NCI-H1092 treated with DMSO at 0.1 percent for 48 hours (cell line): Measurements from ENCODE around the gene HOXD11.

Experiments used
- DNase-seq: peaks from one replicate; lab custom pipeline; 2025; lab: John Stamatoyannopoulos, UW

The HOXD11 gene

GRCh38 chr2:176148751-176149421 is 41.8 kb downstream of the HOXD11 start:
- DNase-seq: no peak

- DNase-seq: no peak
These were observed 42.4 kb downstream of the HOXD11 start for GRCh38 chr2:176149481-176149938.

GRCh38 chr2:176149939-176150583 is 43.0 kb downstream of the HOXD11 start:
- no peak for DNase-seq

DNA sequence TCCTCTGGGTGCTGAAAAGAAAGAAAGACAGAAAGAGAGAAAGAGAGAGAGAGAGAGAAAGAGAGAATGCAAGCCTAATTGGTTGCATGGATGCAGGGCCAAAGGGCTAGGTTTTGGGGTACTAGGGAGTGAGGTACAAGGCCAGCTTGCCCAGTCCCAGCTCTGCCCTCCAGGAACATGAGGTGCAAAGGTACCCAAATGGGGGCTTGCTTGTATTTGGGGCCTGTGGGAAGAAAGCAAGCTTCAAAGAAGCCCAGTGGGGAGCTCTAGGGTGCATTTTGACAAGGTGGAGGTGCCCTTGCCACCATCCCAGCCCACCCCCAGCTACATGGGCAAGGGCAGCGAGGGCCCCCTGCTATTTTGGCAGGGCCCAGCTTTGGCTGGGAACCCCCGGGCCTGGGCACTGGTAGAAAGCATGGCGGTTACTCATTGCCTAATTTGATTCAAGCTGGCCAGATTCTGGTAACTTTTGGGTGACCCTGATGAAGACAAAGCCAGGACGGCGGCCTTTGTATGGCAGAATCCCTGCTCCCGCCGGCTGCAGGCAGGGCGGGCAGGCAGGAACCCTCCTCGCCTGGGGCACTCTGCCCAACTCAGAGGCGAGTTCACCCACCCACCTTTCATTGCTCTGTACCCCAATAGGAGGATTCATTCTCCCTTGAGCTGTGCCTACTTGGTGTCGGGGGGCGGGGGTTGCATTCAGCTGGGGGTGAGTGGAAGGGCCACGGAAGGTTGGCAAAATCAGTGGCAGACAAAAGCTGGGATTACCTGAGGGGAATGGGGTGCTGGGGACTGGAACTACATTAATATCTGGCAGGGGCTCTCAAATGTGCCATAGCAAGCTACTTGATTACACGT is 43.7 kb downstream of the HOXD11 start:
- DNase-seq: no peak

GRCh38 chr2:176151442-176152287 is 44.6 kb downstream of the HOXD11 start, which contains the start of gene HOXD4:
Gene HOXD4 (plus strand): TSS chr2:176151550. CDS start chr2:176151634, 84 bp downstream.
- no peak for DNase-seq

GRCh38 chr2:176152350-176153181 is 45.5 kb downstream of the HOXD11 start:
- no peak for DNase-seq

DNA sequence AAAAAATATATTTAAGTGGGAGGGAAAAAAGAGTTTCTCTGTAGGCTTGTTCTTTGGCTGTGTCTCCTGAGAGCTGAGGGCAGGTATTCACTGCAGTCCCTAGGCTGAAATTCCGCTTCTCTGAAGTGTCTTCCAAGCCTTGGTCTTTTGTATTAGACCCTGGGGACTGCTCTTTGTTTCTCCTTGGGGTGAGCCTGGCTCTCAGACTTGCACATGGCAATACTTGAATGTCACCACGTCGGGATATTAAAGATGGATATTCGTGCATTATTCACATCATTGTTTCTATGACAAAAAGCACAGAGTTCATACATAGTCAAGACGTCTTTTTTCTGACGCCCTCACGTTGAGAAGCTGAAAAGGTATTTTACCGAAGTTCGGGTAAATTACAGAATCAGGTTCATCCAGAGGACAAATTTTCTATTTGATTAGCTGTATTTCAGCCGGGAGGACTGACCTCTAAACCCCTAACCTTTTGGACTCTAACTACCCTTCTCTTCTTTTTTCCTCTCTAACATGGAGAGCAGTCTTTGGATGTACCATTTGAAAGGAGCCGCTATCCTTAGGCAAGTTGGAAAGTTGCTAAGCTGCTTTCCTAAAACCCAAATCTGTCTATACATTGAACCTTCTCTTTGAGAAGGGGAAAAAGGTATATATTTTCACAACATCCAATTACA is 47.6 kb downstream of the HOXD11 start:
- no peak for DNase-seq

GRCh38 chr2:176155356-176156044 is 48.4 kb downstream of the HOXD11 start:
- no peak for DNase-seq

DNA sequence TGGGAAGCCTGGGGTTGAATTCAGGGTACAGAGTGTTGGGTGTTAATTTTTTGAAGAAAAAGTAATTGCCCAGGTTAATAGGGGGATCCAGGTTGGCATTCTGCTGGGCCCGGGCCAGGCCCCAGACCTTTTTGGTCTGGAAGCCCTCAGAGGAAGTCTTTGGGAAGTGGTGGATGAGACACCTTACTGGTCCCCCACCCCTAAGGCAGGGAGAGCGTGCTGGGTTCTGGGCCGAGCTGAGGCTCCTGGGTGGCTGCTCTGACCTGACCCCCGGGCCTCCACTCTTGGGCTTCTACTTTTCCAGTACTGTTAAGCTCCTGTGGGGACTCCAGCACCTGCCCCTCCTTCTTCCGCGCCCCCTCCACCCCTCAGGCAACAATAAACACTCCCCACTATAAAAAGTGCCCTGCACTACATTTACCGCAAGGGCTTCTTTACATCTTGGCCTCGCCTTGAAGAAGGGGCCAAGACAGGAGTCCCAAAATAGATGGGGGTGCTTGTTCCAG is 49.3 kb downstream of the HOXD11 start:
- no peak for DNase-seq

- no peak for DNase-seq
These were observed 49.9 kb downstream of the HOXD11 start, which contains the start of gene HOXD3 for GRCh38 chr2:176156807-176157498. Gene HOXD3 (plus strand): TSS chr2:176157307. CDS start chr2:176169115, 11,808 bp downstream.

GRCh38 chr2:176157499-176158185 is 50.6 kb downstream of the HOXD11 start:
- no peak for DNase-seq

DNA sequence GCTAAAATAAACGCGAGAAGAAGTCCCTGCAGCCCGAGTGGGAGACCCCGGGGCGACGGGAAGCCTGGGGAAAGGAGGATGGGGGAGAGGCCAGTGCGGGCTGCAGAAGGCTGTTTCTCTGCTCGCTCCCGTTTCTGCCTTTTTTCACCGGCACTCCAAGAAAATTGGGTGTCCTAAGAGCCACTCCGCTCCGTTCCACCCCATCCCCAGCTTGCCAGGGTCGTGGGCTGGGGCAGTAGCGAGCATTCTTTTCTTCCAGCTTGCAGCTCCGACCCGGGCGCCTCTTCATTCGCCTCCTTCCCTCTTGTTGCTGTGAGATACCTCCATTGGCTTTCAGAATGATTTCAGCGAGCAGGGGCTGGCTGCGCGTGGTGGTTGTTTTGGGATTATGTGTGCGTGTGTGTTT is 51.1 kb downstream of the HOXD11 start:
- no peak for DNase-seq

DNA sequence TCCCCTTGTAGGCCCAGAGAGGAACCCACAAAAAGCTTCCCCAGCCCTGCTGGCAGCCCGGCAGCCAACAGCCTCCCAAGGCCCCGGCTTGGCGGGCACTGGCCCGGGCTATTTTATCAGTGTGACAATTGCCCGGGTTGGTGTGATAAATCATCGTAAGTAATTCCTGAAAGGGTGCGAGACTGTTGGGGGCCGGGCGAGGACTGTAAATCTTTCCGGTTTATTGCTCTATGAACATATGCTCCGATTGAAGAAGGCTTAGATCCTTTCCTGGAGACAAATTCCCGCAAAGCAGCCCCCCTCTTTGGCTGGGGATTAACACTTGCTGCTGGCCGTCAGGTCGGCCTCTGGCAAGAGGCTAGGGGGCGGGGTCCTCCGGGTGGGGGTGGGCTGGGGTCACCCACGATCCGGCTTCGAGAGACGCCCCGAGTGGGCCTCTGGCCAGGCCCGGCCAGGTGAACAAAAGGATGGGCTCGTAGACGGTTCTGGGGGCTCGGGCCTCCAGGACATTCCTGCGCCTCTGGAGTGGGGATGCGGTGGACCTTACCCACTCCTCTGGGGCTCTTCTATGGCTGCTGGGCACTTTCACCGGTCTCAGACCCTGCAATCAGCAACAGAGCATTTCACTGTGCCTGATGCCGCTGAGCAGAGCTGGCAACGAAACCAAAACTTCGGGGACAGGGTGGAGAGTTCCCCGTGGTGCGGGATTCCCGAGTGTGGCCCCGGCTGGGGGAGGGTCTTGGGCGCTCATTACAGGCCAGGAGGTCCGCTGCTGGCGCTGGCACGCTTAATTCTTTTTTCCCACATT is 52.0 kb downstream of the HOXD11 start:
- DNase-seq: no peak
